ENCODE measurements around the gene TRIM52. TPM values are rescaled to one million over a fixed set of nuclear protein-coding genes. Genes with fewer than 3 reads are reported as not detected.
"Not testable (repeated sequence)": the region's sequence is repeated elsewhere in the genome, so short reads cannot be mapped to it uniquely, and the experiment has no call there.

TRIM52 gene
- total RNA-seq, 2 experiments from 2014 or later: 24.0 to 24.2 TPM

DNA sequence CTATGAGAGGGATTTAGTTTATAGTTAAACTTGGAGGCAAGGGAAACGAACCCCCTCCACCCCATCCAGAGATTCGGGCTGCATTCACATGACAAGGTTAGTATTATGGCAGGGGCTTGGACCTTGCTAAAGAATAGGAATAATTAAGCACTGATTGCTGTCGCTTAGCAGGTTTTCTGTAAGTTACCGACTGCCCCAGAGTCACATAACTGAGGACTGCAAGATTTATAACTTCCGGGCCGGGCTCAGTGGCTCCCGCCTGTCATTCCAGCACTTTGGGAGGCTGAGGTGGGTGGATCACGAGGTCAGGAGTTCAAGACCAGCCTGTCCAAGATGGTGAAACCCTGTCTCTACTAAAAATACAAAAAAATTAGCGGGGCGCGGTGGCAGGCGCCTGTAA is 7.0 kb upstream of the TRIM52 start:
- H3K4me1 Mint-ChIP-seq; DNase-seq; H3K9me3 Mint-ChIP-seq; H3K4me3 Mint-ChIP-seq; POLR2A ChIA-PET; H3K27me3 Mint-ChIP-seq; H3K27ac Mint-ChIP-seq; H3K36me3 Mint-ChIP-seq (ENCODE audit: low read depth); CTCF ChIA-PET: not testable (repeated sequence)

DNA sequence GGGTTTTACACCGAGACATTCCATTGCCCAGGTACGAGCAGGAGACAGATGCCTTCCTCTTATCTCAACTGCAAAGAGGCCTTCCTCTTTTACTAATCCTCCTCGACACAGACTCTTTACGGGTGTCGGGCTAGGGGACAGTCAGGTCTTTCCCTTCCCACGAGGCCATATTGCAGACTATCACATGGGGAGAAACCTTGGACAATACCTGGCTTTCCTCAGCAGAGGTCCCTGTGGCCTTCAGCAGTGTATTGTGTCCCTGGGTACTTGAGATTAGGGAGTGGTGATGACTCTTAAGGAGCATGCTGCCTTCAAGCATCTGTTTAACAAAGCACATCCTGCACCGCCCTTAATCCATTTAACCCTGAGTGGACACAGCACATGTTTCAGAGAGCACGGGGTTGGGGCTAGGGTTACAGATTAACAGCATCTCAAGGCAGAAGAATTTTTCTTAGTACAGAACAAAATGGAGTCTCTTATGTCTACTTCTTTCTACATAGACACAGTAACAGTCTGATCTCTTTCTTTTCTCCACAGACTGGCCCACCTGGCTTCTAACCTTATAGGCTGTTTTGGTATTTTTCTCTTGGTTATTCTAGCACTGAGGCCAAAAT is 6.5 kb upstream of the TRIM52 start:
- H3K4me1 Mint-ChIP-seq; H3K27ac Mint-ChIP-seq; POLR2A ChIA-PET; H3K36me3 Mint-ChIP-seq (ENCODE audit: low read depth); CTCF ChIA-PET; H3K27me3 Mint-ChIP-seq; H3K4me3 Mint-ChIP-seq; H3K9me3 Mint-ChIP-seq; DNase-seq: not testable (repeated sequence)

DNA sequence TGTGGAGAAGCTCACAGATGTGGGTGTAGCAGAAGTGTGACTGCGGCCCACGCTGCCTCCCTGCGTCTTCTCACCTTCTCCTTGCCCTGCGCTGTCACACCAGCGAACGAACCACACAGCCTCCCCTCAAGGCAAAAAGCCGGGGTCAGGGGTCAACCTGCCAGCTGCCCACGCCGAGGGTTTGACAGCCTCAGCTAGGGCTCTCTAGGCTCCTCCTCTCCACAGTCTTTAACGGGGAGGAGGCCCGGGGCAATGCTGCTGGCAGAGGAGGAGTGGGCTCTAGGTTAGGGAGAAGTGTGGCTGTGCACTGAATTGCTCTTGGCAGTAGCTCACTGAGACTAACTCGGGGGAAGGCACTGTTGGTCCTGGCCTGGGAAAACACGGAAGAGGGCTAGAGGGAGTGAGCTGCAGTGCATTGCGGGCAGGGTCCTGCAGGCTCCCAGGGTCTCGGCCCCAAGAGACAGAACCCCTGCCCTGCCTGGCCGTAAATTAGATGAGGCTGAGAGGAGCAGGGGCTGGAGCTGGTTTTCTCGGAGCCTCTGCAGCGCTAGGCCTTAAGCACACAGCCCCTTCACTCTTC is 4.2 kb upstream of the TRIM52 start:
- POLR2A ChIA-PET: interaction anchor here (1.0 kb wide), 1 partner anchor 8 kb away, joined by 3 read pairs; no protein-coding TSS in a partner anchor
- Mint-ChIP-seq H3K4me1 (peaks cover 2% of the 10 kb centered on the region), H3K4me3 (no peak overlapping the region), H3K27ac (no peak overlapping the region), H3K36me3 (ENCODE audit: low read depth) (peaks cover 7% of the 10 kb centered on the region), H3K9me3 (no peaks in the 10 kb centered on the region), H3K27me3 (no peaks in the 10 kb centered on the region)
- DNase-seq: no peak
- CTCF ChIA-PET: interaction anchor here (0.6 kb wide), 1 partner anchor 100 kb away, joined by 5 read pairs; no protein-coding TSS in a partner anchor

DNA sequence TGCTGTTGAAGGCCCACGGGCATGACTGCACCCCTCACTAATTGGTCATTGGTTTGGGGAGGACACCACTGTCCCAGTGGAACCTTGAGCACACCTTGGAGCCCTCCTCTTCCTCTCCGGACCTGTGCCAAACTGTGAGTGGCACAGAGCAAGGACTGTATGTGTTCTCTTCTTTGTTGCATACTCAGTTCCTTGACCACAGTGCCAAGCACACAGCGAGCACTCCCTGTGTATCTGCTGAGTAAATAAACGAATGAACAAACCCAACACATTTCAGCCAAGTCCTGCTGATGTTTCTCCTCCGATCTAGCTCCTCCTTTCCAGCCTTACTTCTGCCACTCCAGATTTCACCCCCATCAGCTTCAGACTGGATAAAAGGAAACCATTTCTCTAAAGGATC is 2.7 kb upstream of the TRIM52 start:
- ChIA-PET POLR2A (interaction anchor here (30.9 kb wide), 1 partner anchor 26 kb away, joined by 1091 read pairs; the partner anchor contains the start of genes RACK1 and TRIM41), CTCF (no interaction called here)
- H3K4me1 Mint-ChIP-seq: peaks cover 16% of the 10 kb centered on the region
- H3K36me3 Mint-ChIP-seq (ENCODE audit: low read depth): peaks cover 12% of the 10 kb centered on the region
- H3K4me3 Mint-ChIP-seq: no peak overlapping the region
- no peak for DNase-seq
- H3K9me3 Mint-ChIP-seq: no peaks in the 10 kb centered on the region
- no peaks in the 10 kb centered on the region for H3K27me3 Mint-ChIP-seq
- peak overlapping the region; percentile 0 for H3K27ac Mint-ChIP-seq

DNA sequence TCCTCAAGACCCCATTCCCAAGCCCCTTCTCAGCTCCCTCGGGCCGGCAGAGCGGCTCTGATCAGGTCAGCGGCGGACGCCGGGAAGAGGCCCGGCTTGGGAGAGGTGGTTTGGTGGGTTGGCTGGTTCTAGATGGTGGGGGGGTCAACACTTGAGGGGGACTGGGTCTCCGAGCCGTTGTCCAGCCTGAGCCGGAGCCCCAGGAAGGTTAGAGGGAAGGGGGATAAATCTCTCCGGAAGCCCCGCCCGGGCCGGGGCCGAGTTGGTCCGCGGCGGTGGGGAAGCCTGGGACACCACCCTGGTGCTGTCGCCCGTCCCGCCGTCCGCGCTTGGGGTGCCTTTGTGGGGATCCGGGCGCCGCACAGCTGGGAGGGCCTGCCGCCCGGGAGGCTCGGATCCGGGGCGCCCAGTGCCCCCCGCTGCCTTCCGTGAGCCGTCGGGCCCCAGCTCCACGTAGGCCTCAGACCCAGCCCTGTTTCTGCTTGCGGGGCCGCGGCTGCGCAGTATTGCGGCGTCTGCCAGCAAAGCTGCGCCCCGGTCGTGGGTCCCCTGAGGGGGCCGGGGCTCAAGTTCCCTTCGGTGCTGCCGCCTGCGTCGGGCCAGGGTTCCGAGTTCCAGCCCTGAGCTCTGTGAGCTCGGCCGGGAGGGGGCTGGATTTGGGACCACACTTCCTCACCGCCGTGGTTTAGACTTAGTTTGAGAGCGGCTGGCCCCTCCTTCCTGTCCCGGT is 542 bp upstream of the TRIM52 start:
- Mint-ChIP-seq H3K27me3 (no peaks in the 10 kb centered on the region), H3K4me3 (peak overlapping the region; percentile 94), H3K27ac (peak overlapping the region; percentile 89), H3K36me3 (ENCODE audit: low read depth) (peaks cover 26% of the 10 kb centered on the region), H3K9me3 (no peaks in the 10 kb centered on the region), H3K4me1 (peaks cover 35% of the 10 kb centered on the region)
- ChIA-PET POLR2A (interaction anchor here (1.0 to 30.9 kb wide), 14 partner anchors 24 to 458 kb away, joined by 3 to 1091 read pairs (median 14); partner anchors contain the start of genes RACK1, TRIM41 and TRIM7), CTCF (interaction anchor here (0.8 to 4.0 kb wide), 7 partner anchors 10 to 77 kb away, joined by 3 to 21 read pairs (median 4); partner anchors contain the start of genes RACK1 and TRIM41)
- peak; percentile 82 for DNase-seq

DNA sequence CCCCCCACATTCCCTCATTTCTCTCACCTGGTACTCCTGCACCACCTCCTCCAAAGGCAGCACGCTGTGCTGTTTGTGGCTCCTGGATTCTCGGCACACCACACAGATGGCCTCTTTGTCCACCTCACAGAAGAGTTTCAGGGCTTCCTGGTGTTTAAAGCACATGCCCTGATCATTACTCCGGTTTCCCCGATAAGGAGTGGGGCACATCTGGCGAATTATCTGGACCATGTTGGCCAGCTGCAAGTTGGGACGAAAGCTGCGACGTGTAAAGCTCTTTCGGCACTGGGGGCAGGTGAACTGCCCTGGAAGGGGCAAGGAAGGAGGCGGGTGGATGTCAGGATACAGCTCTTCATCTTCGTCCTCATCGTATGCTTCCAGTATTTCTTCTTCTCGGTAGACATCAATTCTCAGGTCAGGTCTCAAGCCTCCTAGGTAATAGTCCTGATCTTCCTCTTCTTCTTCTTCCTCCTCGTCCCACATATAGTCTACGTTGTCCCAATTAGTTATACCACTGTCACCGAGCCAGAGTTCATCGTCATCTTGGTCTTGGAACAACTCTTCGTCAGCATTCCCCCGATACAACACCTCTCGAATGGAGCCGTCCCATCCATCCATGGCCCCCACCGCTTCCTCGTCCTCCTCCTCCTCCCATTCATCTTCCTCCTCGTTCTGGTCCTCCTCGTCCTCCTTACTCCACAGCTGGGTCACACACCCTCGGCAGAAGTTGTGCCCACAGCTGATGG is 796 bp downstream of the TRIM52 start:
- Mint-ChIP-seq H3K27ac (peak overlapping the region; percentile 89), H3K9me3 (no peaks in the 10 kb centered on the region), H3K27me3 (no peaks in the 10 kb centered on the region), H3K4me3 (peak overlapping the region; percentile 94), H3K36me3 (ENCODE audit: low read depth) (peaks cover 39% of the 10 kb centered on the region), H3K4me1 (peaks cover 48% of the 10 kb centered on the region)
- ChIA-PET CTCF (interaction anchor here (0.6 to 4.0 kb wide), 9 partner anchors 9 to 750 kb away, joined by 3 to 21 read pairs (median 3); no protein-coding TSS in a partner anchor), POLR2A (interaction anchor here (0.7 to 30.9 kb wide), 14 partner anchors 23 to 1354 kb away, joined by 3 to 1091 read pairs (median 10); partner anchors contain the start of genes RACK1, TRIM41 and TRIM7)
- DNase-seq: peak; percentile 16

DNA sequence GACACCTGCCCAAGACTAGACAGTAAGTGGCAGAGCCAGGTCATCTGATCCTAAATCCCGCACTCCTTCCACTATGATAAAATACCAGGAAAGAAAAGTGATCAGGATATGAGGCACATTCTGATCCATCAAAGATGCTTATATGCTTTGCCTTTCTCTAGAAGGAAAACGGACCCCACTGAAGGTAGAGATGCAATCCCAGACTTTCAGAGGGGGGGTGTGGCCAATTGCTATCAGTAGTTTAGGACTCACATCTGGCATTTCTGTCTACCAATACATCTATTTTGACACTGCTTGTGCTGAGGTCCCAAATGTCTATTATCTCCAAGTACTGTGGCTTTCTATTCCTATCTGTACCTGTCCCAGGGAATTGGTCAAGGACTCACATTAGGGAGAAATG is 1.7 kb downstream of the TRIM52 start:
- CTCF ChIA-PET: interaction anchor here (1.0 to 4.0 kb wide), 3 partner anchors 11 to 71 kb away, joined by 3 to 21 read pairs (median 6); no protein-coding TSS in a partner anchor

DNA sequence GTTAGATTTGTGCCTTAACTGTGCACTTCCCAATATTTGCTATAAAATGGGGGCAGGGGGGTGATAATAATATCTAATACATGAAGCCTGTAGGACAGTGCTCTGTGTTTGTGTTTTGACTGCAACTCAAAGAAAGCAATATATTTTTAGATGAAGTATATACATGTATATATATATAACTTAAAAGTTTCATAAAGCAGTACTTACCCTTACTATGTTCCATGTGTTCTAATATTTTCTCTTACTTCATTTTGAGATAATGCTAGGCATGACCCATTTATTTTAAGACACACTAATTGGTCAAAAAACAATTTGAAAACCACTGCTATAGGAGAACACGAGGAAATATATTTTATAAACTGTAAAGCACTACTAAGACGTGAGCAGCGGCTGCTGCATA is 2.4 kb downstream of the TRIM52 start:
- peak overlapping the region; percentile 94 for H3K4me3 Mint-ChIP-seq
- no peak for DNase-seq
- peaks cover 58% of the 10 kb centered on the region for H3K4me1 Mint-ChIP-seq
- ChIA-PET POLR2A (interaction anchor here (4.4 to 30.9 kb wide), 2 partner anchors 21 to 52 kb away, joined by 50 to 1091 read pairs; partner anchors contain the start of genes RACK1, TRIM41 and TRIM7), CTCF (interaction anchor here (0.9 to 4.0 kb wide), 2 partner anchors 11 to 59 kb away, joined by 3 to 21 read pairs; no protein-coding TSS in a partner anchor)
- no peaks in the 10 kb centered on the region for H3K9me3 Mint-ChIP-seq
- H3K27ac Mint-ChIP-seq: peak overlapping the region; percentile 64
- H3K27me3 Mint-ChIP-seq: no peaks in the 10 kb centered on the region
- H3K36me3 Mint-ChIP-seq (ENCODE audit: low read depth): peaks cover 47% of the 10 kb centered on the region

More for the DNA sequence above, 1.7 kb downstream of the TRIM52 start:
- Mint-ChIP-seq H3K9me3 (no peaks in the 10 kb centered on the region), H3K27me3 (no peaks in the 10 kb centered on the region), H3K36me3 (ENCODE audit: low read depth) (peaks cover 47% of the 10 kb centered on the region), H3K27ac (peak overlapping the region; percentile 89), H3K4me1 (peaks cover 56% of the 10 kb centered on the region), H3K4me3 (peak overlapping the region; percentile 94)
- peak; percentile 9 for DNase-seq
- POLR2A ChIA-PET: interaction anchor here (3.6 to 30.9 kb wide), 4 partner anchors 22 to 74 kb away, joined by 40 to 1091 read pairs (median 73); partner anchors contain the start of genes RACK1, TRIM41 and TRIM7

DNA sequence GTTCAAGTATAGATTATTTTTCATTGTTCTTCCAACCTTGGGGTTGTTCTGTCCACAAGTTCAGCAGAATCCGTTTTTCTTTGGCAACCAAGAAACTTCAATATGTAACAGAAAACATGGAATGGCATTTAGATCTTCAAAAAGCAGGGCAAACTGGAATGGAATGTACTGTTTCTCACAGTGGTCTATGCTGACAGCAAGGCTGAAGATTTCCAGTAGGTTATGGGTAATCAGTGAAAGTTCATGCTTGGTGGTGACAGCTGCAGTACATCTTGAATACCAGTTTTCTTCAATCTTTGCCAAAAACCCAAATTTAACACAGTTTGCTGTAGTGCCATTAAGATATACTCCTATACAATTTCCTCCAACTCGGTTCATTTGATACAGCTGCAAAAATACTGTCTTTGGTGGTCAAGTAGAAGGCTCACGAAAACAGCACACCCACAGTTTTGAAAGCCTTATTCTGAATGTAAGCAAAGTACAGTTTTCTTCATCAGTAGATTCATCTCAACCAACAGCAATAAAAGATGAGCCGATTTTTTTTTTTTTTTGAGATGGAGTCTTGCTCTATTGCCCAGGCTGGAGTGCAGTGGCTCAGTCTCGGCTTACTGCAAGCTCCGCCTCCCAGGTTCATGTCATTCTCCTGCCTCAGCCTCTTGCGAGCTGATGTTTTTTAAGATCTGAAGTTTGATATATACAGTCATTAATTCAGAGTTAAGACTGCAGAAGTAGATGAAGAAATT is 4.9 kb downstream of the TRIM52 start:
- DNase-seq: no peak
- Mint-ChIP-seq H3K4me1 (peaks cover 75% of the 10 kb centered on the region), H3K27ac (no peak overlapping the region), H3K36me3 (ENCODE audit: low read depth) (peaks cover 58% of the 10 kb centered on the region), H3K27me3 (no peaks in the 10 kb centered on the region), H3K9me3 (no peaks in the 10 kb centered on the region), H3K4me3 (no peak overlapping the region)
- POLR2A ChIA-PET: interaction anchor here (1.2 to 30.9 kb wide), 2 partner anchors 10 to 19 kb away, joined by 3 to 1091 read pairs; partner anchors contain the start of genes RACK1 and TRIM41
- CTCF ChIA-PET: interaction anchor here (1.3 kb wide), 1 partner anchor 72 kb away, joined by 3 read pairs; no protein-coding TSS in a partner anchor

DNA sequence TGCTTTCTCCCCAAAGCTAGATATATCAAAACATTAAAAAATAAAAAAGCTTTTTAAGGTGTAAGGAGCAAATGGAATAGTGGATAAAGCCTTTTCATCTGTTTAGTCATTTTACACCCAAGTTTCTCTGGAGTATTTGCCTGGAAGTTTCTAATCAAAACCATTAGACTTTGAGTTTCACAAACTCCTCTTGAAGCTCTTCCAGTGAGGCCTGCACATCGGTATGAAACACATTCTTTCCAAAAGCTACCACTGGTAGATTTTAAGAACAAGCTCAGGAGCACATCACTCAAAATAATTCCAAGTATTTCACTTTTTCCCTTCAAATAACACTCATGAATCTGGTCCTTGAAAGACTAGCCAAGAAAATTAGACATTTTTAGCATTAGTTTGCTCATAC is 5.7 kb downstream of the TRIM52 start:
- H3K4me3 Mint-ChIP-seq: no peak overlapping the region
- H3K9me3 Mint-ChIP-seq: no peaks in the 10 kb centered on the region
- H3K36me3 Mint-ChIP-seq (ENCODE audit: low read depth): peaks cover 64% of the 10 kb centered on the region
- ChIA-PET CTCF (interaction anchor here (1.3 kb wide), 1 partner anchor 71 kb away, joined by 3 read pairs; no protein-coding TSS in a partner anchor), POLR2A (interaction anchor here (30.9 kb wide), 1 partner anchor 18 kb away, joined by 1091 read pairs; the partner anchor contains the start of genes RACK1 and TRIM41)
- peaks cover 80% of the 10 kb centered on the region for H3K4me1 Mint-ChIP-seq
- DNase-seq: no peak
- no peaks in the 10 kb centered on the region for H3K27me3 Mint-ChIP-seq
- no peak overlapping the region for H3K27ac Mint-ChIP-seq

DNA sequence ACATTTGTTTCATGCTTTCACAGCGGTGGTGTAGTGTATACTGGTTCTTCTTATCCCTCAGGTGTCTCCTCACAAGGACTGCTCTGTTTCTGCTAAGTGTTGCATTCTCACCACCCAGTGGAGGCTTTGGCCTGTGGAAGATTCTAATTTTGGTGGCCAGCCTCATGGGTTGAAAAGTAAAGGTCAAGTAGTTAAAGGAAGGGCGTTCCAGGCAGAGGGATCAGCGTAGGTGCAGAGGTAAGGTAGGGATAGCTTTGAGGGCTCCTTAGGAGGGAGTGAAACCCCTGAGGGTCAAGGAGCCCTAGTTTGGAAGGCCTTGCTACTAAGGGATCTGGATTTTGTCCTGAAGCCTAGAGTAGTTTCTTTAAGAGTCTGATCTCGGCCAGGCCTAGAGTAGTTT is 12.7 kb downstream of the TRIM52 start:
- peak overlapping the region; percentile 92 for H3K27ac Mint-ChIP-seq
- POLR2A ChIA-PET: interaction anchor here (1.3 to 31.8 kb wide), 5 partner anchors 1 to 418 kb away, joined by 3 to 1091 read pairs (median 4); partner anchors contain the start of genes RACK1, TRIM41 and TRIM52
- CTCF ChIA-PET: interaction anchor here (1.3 to 3.4 kb wide), 2 partner anchors 9 to 12 kb away, joined by 5 to 21 read pairs; partner anchors contain the start of gene TRIM52
- no peaks in the 10 kb centered on the region for H3K27me3 Mint-ChIP-seq
- DNase-seq: no peak
- peaks cover 49% of the 10 kb centered on the region for H3K36me3 Mint-ChIP-seq (ENCODE audit: low read depth)
- no peaks in the 10 kb centered on the region for H3K9me3 Mint-ChIP-seq
- peak overlapping the region; percentile 91 for H3K4me3 Mint-ChIP-seq
- peaks cover 63% of the 10 kb centered on the region for H3K4me1 Mint-ChIP-seq
